T follicular helper cell (primary cell): ENCODE results near the gene C1QL1.

Source experiments
- DNase-seq: peaks from one replicate; pipeline ENCODE4 v3.0.0-alpha.2; 2020; ENCODE audit warnings: low read depth
- total RNA-seq, 2 experiments: gene quantifications; one replicate each; lab custom pipeline; 2026; lab: John Stamatoyannopoulos, UW

Gene C1QL1
- 0 to 0.06 reads per million in 2 experiments for total RNA-seq

GRCh38 chr17:44968225-44969143 lies at the start of gene C1QL1:
TSS of gene C1QL1 (minus strand) at chr17:44968303. CDS start at chr17:44968048, 255 bp downstream.
- peak; percentile 77 for DNase-seq

- no peak for DNase-seq
Measured at GRCh38 chr17:45016823-45017222, 48.7 kb upstream of the C1QL1 start.

- no peak for DNase-seq
Measured at GRCh38 chr17:45016237-45016636, 48.1 kb upstream of the C1QL1 start.

GRCh38 chr17:45013021-45013997 lies 45.2 kb upstream of the C1QL1 start:
- no peak for DNase-seq

GRCh38 chr17:45011767-45012166 lies 43.7 kb upstream of the C1QL1 start:
- no peak for DNase-seq

- no peak for DNase-seq
Measured at GRCh38 chr17:45009676-45010467, 41.8 kb upstream of the C1QL1 start.

- DNase-seq = no peak
Measured at GRCh38 chr17:45008216-45008615, 40.1 kb upstream of the C1QL1 start.

- no peak for DNase-seq
Measured at GRCh38 chr17:45006927-45007461, 38.9 kb upstream of the C1QL1 start.

GRCh38 chr17:45005700-45006099 lies 37.6 kb upstream of the C1QL1 start:
- no peak for DNase-seq

GRCh38 chr17:45004388-45004787 lies 36.3 kb upstream of the C1QL1 start:
- no peak for DNase-seq

GRCh38 chr17:45003877-45004276 lies 35.8 kb upstream of the C1QL1 start:
- no peak for DNase-seq

GRCh38 chr17:45001310-45001709 lies 33.2 kb upstream of the C1QL1 start:
- DNase-seq = no peak

- DNase-seq = no peak
Measured at GRCh38 chr17:44999433-44999832, 31.3 kb upstream of the C1QL1 start.

- no peak for DNase-seq
Measured at GRCh38 chr17:44998646-44999045, 30.5 kb upstream of the C1QL1 start.

GRCh38 chr17:44997733-44998520 lies 29.8 kb upstream of the C1QL1 start:
- DNase-seq = no peak

GRCh38 chr17:44996304-44996703 lies 28.2 kb upstream of the C1QL1 start:
- DNase-seq = no peak

GRCh38 chr17:44995436-44996001 lies 27.4 kb upstream of the C1QL1 start:
- DNase-seq = no peak

- no peak for DNase-seq
Measured at GRCh38 chr17:44992242-44992939, 24.3 kb upstream of the C1QL1 start.

- DNase-seq = no peak
Measured at GRCh38 chr17:44990994-44991393, 22.9 kb upstream of the C1QL1 start.
